Neutrophil (primary cell): ENCODE measurements around the gene PSG11.
"Not testable (repeated sequence)": the region's sequence is repeated elsewhere in the genome, so short reads cannot be mapped to it uniquely, and the experiment has no call there.

Source experiments
- H3K27ac ChIP-seq: fragments of 200-600 bp; sonication (generic); 2 replicates; pipeline ENCODE4 v1.5.1; 2016; ENCODE audit warnings: mild to moderate bottlenecking, moderate library complexity
- H3K27me3 ChIP-seq: fragments of 200-600 bp; sonication (generic); 2 replicates; pipeline ENCODE4 v1.6.0; 2016; ENCODE audit warnings: mild to moderate bottlenecking
- H3K36me3 ChIP-seq: fragments of 200-600 bp; sonication (generic); 2 replicates; pipeline ENCODE4 v1.5.1; 2017
- H3K4me1 ChIP-seq, 2 experiments: fragments of 200-600 bp in 1 of 2; sonication (generic) in 1 of 2; 1 replicate in 1 of 2; 2 replicates in 1 of 2; pipeline versions ENCODE4 v1.5.1 to v1.6.1; 2013 to 2016; ENCODE audit warnings: low read depth in 1 of 2, low read length in 1 of 2, mild to moderate bottlenecking in 1 of 2, moderate library complexity in 1 of 2; ENCODE audit not compliant: control insufficient read depth in 1 of 2, insufficient read depth in 1 of 2
- H3K4me3 ChIP-seq, 2 experiments: fragments of 200-600 bp in 1 of 2; sonication (generic) in 1 of 2; 1 replicate in 1 of 2; 2 replicates in 1 of 2; pipeline ENCODE4 v1.5.1; 2013 to 2016; ENCODE audit warnings: low read depth in 1 of 2, low read length in 1 of 2, mild to moderate bottlenecking in 1 of 2, moderate library complexity in 1 of 2
- H3K9me3 ChIP-seq: fragments of 200-600 bp; sonication (generic); 2 replicates; pipeline ENCODE4 v1.5.1; 2016
- CTCF ChIP-seq: fragments of 200-600 bp; sonication (generic); IDR thresholded peaks from 2 replicates; pipeline ENCODE4 v1.5.1; 2016; ENCODE audit warnings: antibody characterized with exemption

PSG11 gene

GRCh38 chr19:43021629-43022028 is 4.6 kb downstream of the PSG11 start:
- H3K27ac ChIP-seq, H3K36me3 ChIP-seq, H3K4me1 ChIP-seq, H3K27me3 ChIP-seq, H3K9me3 ChIP-seq, H3K4me3 ChIP-seq: not testable (repeated sequence)

- H3K36me3 ChIP-seq, H3K9me3 ChIP-seq, H3K27me3 ChIP-seq, H3K4me1 ChIP-seq, H3K27ac ChIP-seq, H3K4me3 ChIP-seq: not testable (repeated sequence)
Observed at GRCh38 chr19:43019588-43019987, 6.7 kb downstream of the PSG11 start.

- H3K36me3 ChIP-seq, H3K4me3 ChIP-seq, H3K27ac ChIP-seq, H3K27me3 ChIP-seq, H3K4me1 ChIP-seq, H3K9me3 ChIP-seq: not testable (repeated sequence)
Observed at GRCh38 chr19:43005841-43006240, 20.4 kb downstream of the PSG11 start.

GRCh38 chr19:43004846-43005245 is 21.4 kb downstream of the PSG11 start:
- not testable (repeated sequence) for H3K27ac ChIP-seq, H3K9me3 ChIP-seq, H3K27me3 ChIP-seq, H3K4me3 ChIP-seq, H3K4me1 ChIP-seq, H3K36me3 ChIP-seq

- not testable (repeated sequence) for H3K27ac ChIP-seq, H3K36me3 ChIP-seq, H3K4me1 ChIP-seq, H3K27me3 ChIP-seq, H3K4me3 ChIP-seq, H3K9me3 ChIP-seq
Observed at GRCh38 chr19:43003634-43004033, 22.6 kb downstream of the PSG11 start.

- H3K27ac ChIP-seq, H3K4me1 ChIP-seq, H3K36me3 ChIP-seq, H3K9me3 ChIP-seq, H3K27me3 ChIP-seq, H3K4me3 ChIP-seq: not testable (repeated sequence)
Observed at GRCh38 chr19:43002948-43003347, 23.3 kb downstream of the PSG11 start.

GRCh38 chr19:42996161-42996560 is 30.1 kb downstream of the PSG11 start:
- not testable (repeated sequence) for H3K4me3 ChIP-seq, H3K27ac ChIP-seq, H3K27me3 ChIP-seq, H3K9me3 ChIP-seq, H3K36me3 ChIP-seq, H3K4me1 ChIP-seq

GRCh38 chr19:42992029-42992604 is 34.2 kb downstream of the PSG11 start:
- H3K27me3 ChIP-seq, H3K9me3 ChIP-seq, H3K27ac ChIP-seq, H3K4me1 ChIP-seq, H3K36me3 ChIP-seq, H3K4me3 ChIP-seq: not testable (repeated sequence)

- no peak overlapping the region for H3K27ac ChIP-seq
- H3K36me3 ChIP-seq, result no peaks in the 10 kb centered on the region
- H3K4me1 ChIP-seq, result no peaks in the 10 kb centered on the region
- TF ChIP-seq CTCF, result no peak
- no peaks in the 10 kb centered on the region for H3K27me3 ChIP-seq
- H3K9me3 ChIP-seq, result no peaks in the 10 kb centered on the region
- no peak overlapping the region for H3K4me3 ChIP-seq
Observed at GRCh38 chr19:42989851-42990250, 36.4 kb downstream of the PSG11 start.

GRCh38 chr19:42989186-42989585 is 37.1 kb downstream of the PSG11 start:
- H3K27me3 ChIP-seq, H3K4me1 ChIP-seq, H3K9me3 ChIP-seq, H3K36me3 ChIP-seq, H3K27ac ChIP-seq, H3K4me3 ChIP-seq: not testable (repeated sequence)

- H3K36me3 ChIP-seq, H3K27me3 ChIP-seq, H3K4me1 ChIP-seq, H3K27ac ChIP-seq, H3K4me3 ChIP-seq, H3K9me3 ChIP-seq: not testable (repeated sequence)
Observed at GRCh38 chr19:42988206-42988605, 38.1 kb downstream of the PSG11 start.
